Sigmoid colon (tissue), 7 donors: Measurements from ENCODE around the gene C1orf35. TPM values are rescaled to one million over a fixed set of nuclear protein-coding genes. Genes with fewer than 3 reads are reported as not detected.
"Not testable (repeated sequence)": the region's sequence is repeated elsewhere in the genome, so short reads cannot be mapped to it uniquely, and the experiment has no call there.

Experiments
- DNase-seq: peaks from one replicate; pipeline ENCODE4 v3.0.0-alpha.2; 2019
- H3K27ac ChIP-seq, 4 donors: fragments of 200-600 bp; sonication (generic); one replicate each; pipeline ENCODE4 v1.5.1; 2016 to 2019; ENCODE audit warnings: mild to moderate bottlenecking in 1 of 4
- H3K27me3 ChIP-seq, 3 donors: fragments of 200-600 bp; sonication (generic); one replicate each; pipeline ENCODE4 v1.5.1; 2019; ENCODE audit warnings: mild to moderate bottlenecking in 1 of 3
- H3K36me3 ChIP-seq, 4 donors: fragments of 200-600 bp; sonication (generic); one replicate each; pipeline ENCODE4 v1.5.1; 2016 to 2019
- H3K4me1 ChIP-seq, 4 donors: fragments of 200-600 bp; sonication (generic); one replicate each; pipeline ENCODE4 v1.5.1; 2017 to 2019
- H3K4me3 ChIP-seq, 4 donors: fragments of 200-600 bp; sonication (generic); one replicate each; pipeline ENCODE4 v1.5.1; 2017 to 2019; ENCODE audit warnings: mild to moderate bottlenecking in 2 of 4, moderate library complexity in 1 of 4
- H3K9me3 ChIP-seq, 4 donors: fragments of 200-600 bp in 3 of 4; sonication (generic) in 3 of 4; one replicate each; pipeline versions ENCODE4 v1.5.1 to v1.6.1; 2013 to 2019
- CTCF ChIP-seq, 4 experiments: fragments of 450-650 bp in 3 of 4; fragments of 200-600 bp in 1 of 4; IDR thresholded peaks; one replicate each; pipeline ENCODE4 v1.5.1; 2016 to 2019; ENCODE audit warnings: antibody characterized with exemption in 4 of 4, mild to moderate bottlenecking in 3 of 4, moderate library complexity in 2 of 4
- EP300 ChIP-seq, 4 donors: sonication (generic); formaldehyde crosslinking; IDR thresholded peaks; one replicate each; pipeline ENCODE4 v1.6.1; 2017; ENCODE audit warnings: antibody characterized with exemption in 4 of 4
- POLR2A ChIP-seq, 2 donors: fragments of 450-650 bp; IDR thresholded peaks; one replicate each; pipeline ENCODE4 v1.6.1; 2016; ENCODE audit warnings: antibody characterized with exemption in 2 of 2, mild to moderate bottlenecking in 2 of 2, moderate library complexity in 2 of 2
- POLR2AphosphoS5 ChIP-seq, 4 donors: sonication (generic); formaldehyde crosslinking; IDR thresholded peaks; one replicate each; pipeline ENCODE4 v1.6.1; 2017; ENCODE audit warnings: antibody characterized with exemption in 4 of 4
- WGBS, 2 donors: extraction: QIAGEN DNeasy Blood & Tissue Kit; methylation state at CpG; one replicate each; pipeline ENCODE4 v1.1.7; 2013; 5-methylcytosine and 5-hydroxymethylcytosine counted together
- intact Hi-C: fragments of 100-400 bp; cut with DNase I; formaldehyde crosslinking; loops from one replicate; pipeline ENCODE4 v1.15.1; 2023
- polyA plus RNA-seq, 3 donors: library from polyadenylated mRNA; stranded (reverse); fragments of 200-250 nt; gene quantifications; one replicate each; pipeline ENCODE4 v1.2.3, GENCODE V29; 2013
- total RNA-seq, 4 donors: library from RNA; depleted of rRNA; stranded (reverse); fragments of >200 nt; gene quantifications; one replicate each; pipeline ENCODE4 v1.1.0, GENCODE V29; 2016
- donor health status: healthy with polysubstance abuse.
- donor health status: Bipolar disorder and iron deficiency.
- donor health status: healthy.

C1orf35 gene
- total and polyA plus RNA-seq, 7 donors: 7.8 to 18.1 (median 11.4) TPM

GRCh38 chr1:228112167-228112566 lies 9.0 kb upstream of the C1orf35 start:
- no peak for DNase-seq
- Histone ChIP-seq H3K27ac (no peak overlapping the region), H3K4me1 (peaks cover 0 to 27% (median 23%) of the 10 kb centered on the region in 4 donors), H3K27me3 (no peaks in the 10 kb centered on the region), H3K36me3 (peaks cover 0 to 10% (median 6%) of the 10 kb centered on the region in 4 donors), H3K9me3 (no peaks in the 10 kb centered on the region), H3K4me3 (no peak overlapping the region)
- intact Hi-C loops: no loop called here
- TF ChIP-seq CTCF (IDR thresholded peaks at IDR 0.05): no peak
- TF ChIP-seq POLR2AphosphoS5 (IDR thresholded peaks at IDR 0.05): no peak
- no peak for TF ChIP-seq POLR2A (IDR thresholded peaks at IDR 0.05)
- TF ChIP-seq EP300 (IDR thresholded peaks at IDR 0.05): no peak
- WGBS, 2 donors: 86 to 89% methylated on average over 7 of the region's 7 CpGs

DNA sequence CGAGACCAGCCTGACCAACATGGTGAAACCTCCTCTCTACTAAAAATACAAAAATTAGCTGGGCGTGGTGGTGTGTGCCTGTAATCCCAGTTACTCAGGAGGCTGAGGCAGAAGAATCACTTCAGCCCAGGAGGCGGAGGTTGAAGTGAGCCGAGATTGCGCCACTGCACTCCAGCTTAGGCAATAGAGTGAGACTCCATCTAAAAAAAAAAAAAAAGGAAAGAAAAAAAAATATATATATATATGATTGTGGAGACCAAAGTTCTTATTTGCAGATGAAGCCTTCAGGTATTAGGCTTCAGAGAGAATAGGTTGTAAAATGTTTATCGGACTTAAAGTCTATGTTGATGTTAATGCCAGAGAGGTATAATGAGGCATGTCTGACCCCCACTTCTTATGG lies 8.2 kb upstream of the C1orf35 start:
- H3K4me1 ChIP-seq: peaks cover 0 to 27% (median 23%) of the 10 kb centered on the region in 4 donors
- H3K4me3 ChIP-seq, H3K9me3 ChIP-seq, intact Hi-C loops, DNase-seq, H3K27ac ChIP-seq, H3K27me3 ChIP-seq: not testable (repeated sequence)
- 81 to 88% methylated on average over 6 of the region's 6 CpGs for WGBS, 2 donors
- peaks cover 0 to 16% (median 9%) of the 10 kb centered on the region in 4 donors for H3K36me3 ChIP-seq

GRCh38 chr1:228110556-228110955 lies 7.4 kb upstream of the C1orf35 start:
- TF ChIP-seq EP300 (IDR thresholded peaks at IDR 0.05): no peak
- no peak for TF ChIP-seq POLR2A (IDR thresholded peaks at IDR 0.05)
- no peak for TF ChIP-seq POLR2AphosphoS5 (IDR thresholded peaks at IDR 0.05)
- TF ChIP-seq CTCF (IDR thresholded peaks at IDR 0.05): no peak
- no peaks in the 10 kb centered on the region for H3K27me3 ChIP-seq
- DNase-seq: no peak
- intact Hi-C loops: no loop called here
- H3K4me3 ChIP-seq: peak overlapping the region in 1 of 4 donors; percentile 94
- 92 to 93% methylated on average over 7 of the region's 7 CpGs for WGBS, 2 donors
- H3K27ac ChIP-seq: peak overlapping the region in 3 of 4 donors; percentile 89 to 97 (median 96)
- no peaks in the 10 kb centered on the region for H3K9me3 ChIP-seq
- peaks cover 0 to 24% (median 12%) of the 10 kb centered on the region in 4 donors for H3K36me3 ChIP-seq
- H3K4me1 ChIP-seq: peaks cover 0 to 27% (median 23%) of the 10 kb centered on the region in 4 donors

DNA sequence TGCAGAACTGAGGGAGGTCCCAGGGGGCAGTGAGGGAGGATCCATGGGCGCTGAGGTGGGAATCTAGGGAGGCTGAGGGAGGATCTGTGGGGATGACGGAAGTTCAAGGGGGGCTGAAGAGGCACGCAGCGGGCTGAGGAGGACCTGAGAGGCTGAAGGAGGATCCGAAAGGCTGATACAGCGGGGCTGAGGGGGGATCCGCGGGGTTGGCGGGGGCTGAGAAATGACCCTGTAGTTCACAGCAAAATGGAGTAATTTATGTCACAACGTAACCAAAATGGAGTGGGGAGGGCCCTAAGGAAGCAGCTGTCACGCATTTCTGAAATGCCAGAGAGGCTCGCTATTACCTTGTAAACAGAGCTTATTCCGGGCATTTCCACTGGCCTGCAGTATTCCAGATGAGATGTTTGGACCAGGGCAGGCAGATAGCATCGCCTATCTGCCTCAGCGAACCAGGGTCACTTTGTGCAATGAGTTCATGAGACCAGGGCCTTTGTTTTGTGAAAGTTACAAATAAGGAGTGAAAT lies 6.9 kb upstream of the C1orf35 start:
- H3K27ac ChIP-seq: peak overlapping the region; percentile 89 to 97 (median 96)
- no peaks in the 10 kb centered on the region for H3K9me3 ChIP-seq
- DNase-seq: no peak
- peaks cover 0 to 25% (median 12%) of the 10 kb centered on the region in 4 donors for H3K36me3 ChIP-seq
- TF ChIP-seq POLR2AphosphoS5 (IDR thresholded peaks at IDR 0.05): no peak
- TF ChIP-seq POLR2A (IDR thresholded peaks at IDR 0.05): no peak
- no peak for TF ChIP-seq CTCF (IDR thresholded peaks at IDR 0.05)
- no peak for TF ChIP-seq EP300 (IDR thresholded peaks at IDR 0.05)
- H3K4me1 ChIP-seq: peaks cover 0 to 27% (median 23%) of the 10 kb centered on the region in 4 donors
- intact Hi-C loops: loop anchor here (2.0 kb wide), 1 partner anchor 29 kb away; no protein-coding TSS in a partner anchor
- H3K4me3 ChIP-seq: peak overlapping the region; percentile 72 to 98 (median 88)
- H3K27me3 ChIP-seq: no peaks in the 10 kb centered on the region
- 29 to 36% methylated on average over 15 of the region's 15 CpGs for WGBS, 2 donors

DNA sequence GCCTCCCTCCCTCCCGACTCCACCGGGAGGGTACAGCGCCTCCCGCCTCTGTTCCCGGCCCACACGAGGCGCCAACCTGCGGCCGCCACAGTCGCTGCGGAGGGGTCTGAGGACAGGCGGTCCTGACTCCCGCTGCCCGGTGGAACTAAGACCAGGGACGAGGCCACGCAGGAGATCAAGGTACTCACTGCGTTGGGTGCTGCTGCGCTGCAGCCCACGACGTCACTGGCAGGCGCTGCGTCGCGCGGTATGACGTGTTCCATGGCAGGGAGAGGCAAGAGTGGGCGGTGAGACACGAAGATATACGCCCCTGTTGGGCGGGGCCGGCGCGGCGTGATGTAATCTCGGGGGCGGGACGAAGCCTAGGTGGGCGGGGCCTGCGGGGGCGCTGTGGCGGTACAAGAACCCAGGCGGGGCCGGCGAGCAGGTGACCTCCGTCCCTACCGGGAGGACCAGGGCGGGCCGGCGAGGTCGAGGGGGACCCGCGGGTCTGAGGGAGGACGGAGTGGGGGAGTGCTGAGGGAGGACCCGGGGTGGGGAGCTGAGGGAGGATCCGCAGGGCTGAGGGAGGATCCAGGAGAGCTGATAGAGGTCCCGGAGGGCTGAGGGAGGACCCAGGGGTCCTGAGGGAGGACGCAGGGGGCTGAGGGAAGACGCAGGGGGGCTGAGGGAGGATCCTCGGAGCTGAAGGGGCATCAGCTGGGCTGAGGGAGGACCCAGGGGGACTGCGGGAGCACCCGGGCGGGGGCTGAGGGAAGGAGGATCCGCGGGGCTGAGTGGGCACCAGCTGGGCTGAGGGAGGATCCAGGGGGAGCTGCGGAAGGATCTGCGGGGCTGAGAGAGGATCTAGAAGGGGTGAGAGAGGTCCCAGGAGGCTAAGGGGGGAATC lies 6.2 kb upstream of the C1orf35 start, which contains the start of gene MRPL55:
Gene MRPL55, minus strand, starts transcription at position 227 of the 889 bp plus-strand sequence. CDS start 1,039 bp downstream, outside the sequence.
- Histone ChIP-seq H3K27ac (peak within 1 kb of the TSS; percentile 89 to 97 (median 96)), H3K4me1 (peaks cover 0 to 34% (median 27%) of the 10 kb centered on the region in 4 donors), H3K36me3 (peaks cover 0 to 25% (median 12%) of the 10 kb centered on the region in 4 donors), H3K27me3 (no peaks in the 10 kb centered on the region), H3K4me3 (peak within 1 kb of the TSS; percentile 72 to 98 (median 88)), H3K9me3 (no peaks in the 10 kb centered on the region)
- peak in 1 of 4 donors; percentile 72 for TF ChIP-seq EP300 (IDR thresholded peaks at IDR 0.05)
- TF ChIP-seq CTCF (IDR thresholded peaks at IDR 0.05): no peak
- peak; percentile 100 for TF ChIP-seq POLR2AphosphoS5 (IDR thresholded peaks at IDR 0.05)
- peak; percentile 95 to 96 for TF ChIP-seq POLR2A (IDR thresholded peaks at IDR 0.05)
- DNase-seq: peak; percentile 99
- intact Hi-C loops: loop anchor here (2.0 kb wide), 1 partner anchor 29 kb away; no protein-coding TSS in a partner anchor
- WGBS, 2 donors: 1% methylated on average over 66 of the region's 66 CpGs
